GM19468 (cell line): ENCODE measurements around the gene KIAA0930.
"Not testable (repeated sequence)": the region's sequence is repeated elsewhere in the genome, so short reads cannot be mapped to it uniquely, and the experiment has no call there.

Experiments used
- ATAC-seq: cut with Tn5 transposase; IDR thresholded peaks from one replicate; pipeline ENCODE4 v1.9.1; 2021; ENCODE audit warnings: mild to moderate bottlenecking, moderate library complexity, moderate number of reproducible peaks; ENCODE audit not compliant: unreplicated experiment; ENCODE audit errors: extremely low read depth

Gene KIAA0930

DNA sequence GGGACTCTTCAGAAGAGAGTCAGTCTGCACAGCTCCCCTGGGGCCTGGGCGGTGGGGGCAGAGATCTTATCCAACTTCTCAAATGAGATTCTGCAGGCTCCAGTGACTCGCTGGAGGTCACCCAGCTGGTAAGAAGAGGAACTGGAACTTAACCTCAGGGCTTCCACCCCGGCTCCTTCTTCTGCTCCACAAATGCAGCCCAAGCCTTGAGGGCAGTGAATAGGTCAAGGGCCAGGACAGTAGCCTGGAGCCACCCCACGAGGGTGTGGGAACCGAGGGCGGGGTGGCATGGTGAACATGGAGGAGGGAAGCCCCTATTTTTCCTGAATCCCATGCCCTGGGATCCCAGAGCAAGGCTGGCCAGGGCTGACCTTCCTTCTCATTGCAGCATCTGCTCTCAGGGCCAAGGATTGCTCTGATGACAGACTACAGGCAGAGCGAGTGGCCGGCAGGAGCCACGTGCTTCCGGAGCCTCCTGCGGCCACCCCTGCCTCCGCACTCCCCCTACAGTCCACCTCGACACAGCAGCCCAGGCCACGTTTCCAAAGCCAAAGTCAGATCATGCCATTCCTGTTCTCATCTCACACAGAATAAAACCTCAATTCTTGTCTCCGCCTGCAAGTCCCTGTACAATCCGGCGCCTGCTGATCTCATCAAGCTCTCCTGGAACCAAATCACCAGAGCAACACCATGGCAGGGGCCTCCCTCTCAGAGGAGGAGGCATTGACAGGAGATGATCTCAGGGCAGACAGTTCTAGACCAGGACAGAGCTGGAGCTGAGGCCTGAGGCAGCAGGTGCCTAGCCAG lies 23.0 kb upstream of the KIAA0930 start:
- peak; percentile 68 for ATAC-seq

GRCh38 chr22:45262931-45263462 lies 22.3 kb upstream of the KIAA0930 start:
- ATAC-seq = no peak

GRCh38 chr22:45262195-45262930 lies 21.7 kb upstream of the KIAA0930 start:
- ATAC-seq = no peak

- ATAC-seq = no peak
These were observed 20.9 kb upstream of the KIAA0930 start for GRCh38 chr22:45261407-45262088.

DNA sequence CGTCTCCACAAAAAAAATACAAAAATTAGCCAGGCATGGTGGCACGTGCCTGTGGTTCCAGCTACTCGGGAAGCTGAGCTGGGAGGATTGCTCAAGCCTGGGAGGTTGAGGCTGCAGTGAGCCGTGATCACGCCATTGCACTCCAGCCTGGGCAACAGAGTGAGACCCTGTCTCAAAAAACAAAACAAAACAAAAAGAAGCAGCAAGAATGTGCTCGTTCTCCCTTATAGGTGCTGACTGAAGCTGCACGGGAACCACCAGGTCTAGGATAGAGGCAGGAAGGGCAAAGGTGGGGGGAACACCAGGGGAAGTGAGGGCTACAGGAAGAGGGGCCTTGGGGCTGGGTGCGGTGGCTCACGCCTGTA lies 19.7 kb upstream of the KIAA0930 start:
- ATAC-seq = not testable (repeated sequence)

DNA sequence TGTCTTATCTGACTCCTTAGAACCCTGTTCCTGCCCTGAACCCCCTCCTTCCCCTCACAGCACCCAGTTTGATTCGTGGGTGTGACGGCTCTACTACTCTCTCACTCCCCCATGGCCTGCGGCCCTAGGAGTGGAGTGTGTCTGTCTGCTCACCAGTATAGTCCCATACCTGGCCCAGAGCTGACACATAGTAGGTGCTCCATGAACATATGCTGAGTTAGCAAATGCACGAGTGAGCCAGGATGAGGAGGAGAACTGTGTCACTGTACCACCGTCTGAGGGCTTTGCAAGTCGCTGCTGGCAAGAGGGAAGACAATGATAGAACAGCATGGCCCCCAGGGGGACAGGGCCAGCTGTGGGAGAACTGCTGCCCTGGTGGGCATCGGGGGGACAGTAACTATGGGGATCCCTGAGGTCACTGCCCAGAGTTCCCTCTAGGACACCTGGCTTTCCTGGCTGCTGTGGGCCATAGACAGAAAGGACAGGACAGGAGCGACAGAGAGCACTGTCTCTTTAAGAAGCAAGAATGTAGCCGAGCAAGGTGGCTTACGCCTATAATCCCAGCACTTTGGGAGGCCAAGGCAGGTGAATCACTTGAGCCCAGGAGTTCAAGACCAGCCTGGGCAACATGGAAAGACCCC lies 19.2 kb upstream of the KIAA0930 start:
- ATAC-seq = no peak

DNA sequence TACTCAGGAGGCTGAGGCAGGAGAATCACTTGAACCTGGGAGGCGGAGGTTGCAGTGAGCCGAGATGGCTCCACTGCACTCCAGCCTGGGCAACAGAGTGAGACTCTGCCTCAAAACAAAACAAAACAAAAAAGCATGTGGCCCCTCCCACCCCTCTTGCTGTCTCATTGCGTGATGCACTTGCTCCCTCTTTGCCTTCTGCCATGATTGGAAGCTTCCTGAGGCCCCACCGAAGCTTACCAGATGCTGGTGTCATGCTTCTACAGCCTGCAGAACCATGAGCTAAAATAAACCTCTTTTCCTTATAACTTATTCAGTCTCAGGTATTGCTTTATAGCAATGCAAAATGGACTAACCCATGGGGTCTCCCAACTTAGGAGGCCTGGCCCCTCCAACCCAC lies 17.2 kb upstream of the KIAA0930 start:
- ATAC-seq = not testable (repeated sequence)

- ATAC-seq = peak; percentile 42
These were observed 14.1 kb upstream of the KIAA0930 start for GRCh38 chr22:45254789-45255278.

GRCh38 chr22:45254388-45254787 lies 13.7 kb upstream of the KIAA0930 start:
- no peak for ATAC-seq

GRCh38 chr22:45253039-45253641 lies 12.4 kb upstream of the KIAA0930 start:
- no peak for ATAC-seq

GRCh38 chr22:45251825-45252224 lies 11.1 kb upstream of the KIAA0930 start:
- no peak for ATAC-seq

GRCh38 chr22:45248832-45249561 lies 8.3 kb upstream of the KIAA0930 start:
- ATAC-seq = peak; percentile 54

DNA sequence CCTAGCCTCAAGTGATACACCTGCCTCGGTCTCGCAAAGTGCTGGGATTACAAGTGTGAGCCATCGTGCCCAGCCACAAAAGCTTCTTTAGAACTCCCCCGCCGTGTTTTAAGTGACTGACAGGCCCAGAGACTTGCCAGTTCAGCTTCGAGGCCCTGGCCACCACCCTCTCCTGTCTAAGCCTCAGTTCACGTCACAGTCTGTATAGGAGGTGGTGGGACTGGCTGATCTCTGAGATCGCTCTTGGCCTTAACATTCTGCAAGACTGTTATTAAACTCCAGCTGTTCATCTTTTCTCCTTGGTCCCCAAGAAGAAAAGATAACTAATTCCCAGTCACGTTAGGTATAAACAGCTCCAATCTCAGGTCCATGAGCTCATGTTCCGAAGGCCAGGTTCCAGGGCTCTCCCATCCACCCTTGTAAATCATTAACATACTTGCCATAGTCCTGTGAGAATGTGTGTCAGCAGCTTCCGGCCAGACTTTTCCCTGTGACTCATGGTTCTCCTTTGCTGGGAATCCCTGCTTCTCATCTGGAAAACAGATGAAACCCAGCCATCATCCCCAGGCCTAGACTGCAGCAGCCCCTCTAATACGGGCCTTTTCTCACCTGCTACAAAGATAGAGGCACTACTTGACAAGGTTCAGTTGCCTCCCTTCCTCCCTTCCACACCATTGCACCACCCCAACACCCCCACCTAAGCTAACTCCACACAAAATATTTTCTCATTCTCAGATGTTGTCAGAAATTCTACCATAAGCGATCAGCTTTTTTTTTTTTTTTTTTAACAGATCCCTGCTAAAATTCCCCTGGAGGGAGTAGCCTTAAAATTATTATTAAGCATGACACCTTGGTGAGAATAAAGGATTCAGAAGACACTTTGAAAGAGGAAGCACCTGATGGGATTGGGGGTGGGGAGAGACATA lies 5.6 kb upstream of the KIAA0930 start:
- no peak for ATAC-seq

DNA sequence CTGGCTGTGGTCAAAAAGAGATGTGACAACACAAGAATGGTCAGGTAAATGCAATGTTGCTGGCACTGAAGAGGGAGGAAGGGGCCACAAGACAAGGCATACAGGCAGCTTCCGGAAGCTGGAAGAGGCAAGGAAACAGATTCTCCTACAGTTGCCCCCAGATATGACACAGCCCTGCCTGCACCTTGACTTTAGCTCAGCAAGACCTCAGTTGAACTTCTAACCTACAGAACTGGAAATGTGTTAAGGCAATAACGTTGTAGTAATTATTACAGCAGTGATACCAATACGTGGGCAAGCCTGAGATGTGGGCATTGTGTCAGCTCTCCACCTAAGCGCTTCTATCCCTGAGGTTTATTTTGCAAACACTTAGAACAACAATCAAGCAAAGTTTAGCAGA lies 4.2 kb upstream of the KIAA0930 start:
- ATAC-seq = no peak

DNA sequence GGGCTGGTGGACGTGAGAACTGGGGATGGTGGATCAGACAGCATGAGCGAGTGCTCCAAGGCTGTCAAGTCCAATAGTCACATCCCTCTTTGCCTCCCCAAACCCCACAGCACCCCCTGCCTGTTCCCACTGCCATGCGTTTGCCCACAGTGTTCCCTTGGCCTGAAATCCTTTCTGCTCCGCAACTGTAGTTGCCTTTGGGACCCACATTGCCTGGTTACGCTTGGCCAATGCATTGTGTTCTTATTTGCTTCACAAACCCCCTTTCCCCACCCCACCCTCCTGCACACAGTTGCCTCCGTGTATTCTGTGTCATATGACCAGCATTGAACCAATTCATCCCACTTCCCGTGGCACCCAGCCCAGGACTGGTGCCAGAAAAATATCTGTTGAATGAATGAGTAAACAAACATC lies 2.1 kb upstream of the KIAA0930 start:
- ATAC-seq = no peak

DNA sequence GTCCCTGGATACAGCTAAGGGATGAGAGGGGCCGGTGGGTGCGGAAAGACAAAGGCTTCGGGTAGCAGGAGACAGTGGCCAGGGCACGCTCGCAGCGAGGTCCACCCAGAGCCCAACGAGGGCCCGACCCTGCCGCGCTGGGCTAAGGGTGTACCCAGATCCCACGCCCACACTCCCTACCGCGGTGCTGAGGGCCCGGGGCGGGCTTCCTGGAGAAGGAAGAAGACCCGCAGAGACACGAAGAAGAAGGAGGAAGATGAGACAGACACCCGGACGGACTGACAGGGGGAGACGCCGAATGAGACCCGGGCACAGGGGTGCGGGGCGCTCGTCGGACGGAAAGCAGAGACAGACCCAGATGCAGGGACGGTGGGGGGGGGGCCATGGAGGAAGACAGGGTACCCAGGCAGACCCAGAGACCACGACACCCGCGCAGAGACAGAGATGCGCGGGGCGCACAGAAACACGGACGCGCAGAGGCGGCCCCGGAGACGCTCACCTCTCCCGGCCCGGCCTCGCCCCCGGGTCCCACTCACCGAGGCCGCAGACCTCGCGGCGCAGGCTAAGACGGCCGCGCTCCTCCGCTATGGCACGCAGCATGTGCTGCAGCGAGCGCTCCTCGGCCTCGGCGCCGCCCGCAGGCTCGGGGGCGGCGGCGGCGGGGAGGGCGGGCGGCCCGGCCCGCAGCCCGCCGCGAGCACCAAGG lies 437 bp downstream of the KIAA0930 start:
- ATAC-seq = no peak

- no peak for ATAC-seq
These were observed 1.0 kb downstream of the KIAA0930 start for GRCh38 chr22:45239681-45240051.
